SK-N-SH (cell line): ENCODE data around the gene RAB3GAP2.

Experiments
- CTCF ChIP-seq: fragments of 200-600 bp; sonication (generic); IDR thresholded peaks from 2 replicates; pipeline ENCODE4 v1.6.1; 2017; ENCODE audit warnings: antibody characterized with exemption, mild to moderate bottlenecking, moderate library complexity
- GABPA ChIP-seq: IDR thresholded peaks from 2 replicates; pipeline ENCODE4 v1.4.0; 2012; ENCODE audit warnings: low read depth, mild to moderate bottlenecking
- MAX ChIP-seq: IDR thresholded peaks from 2 replicates; pipeline ENCODE4 v1.4.0; 2012; ENCODE audit warnings: low read depth
- NRF1 ChIP-seq: IDR thresholded peaks from 2 replicates; pipeline ENCODE4 v1.6.1; 2012; ENCODE audit warnings: low read depth, mild to moderate bottlenecking, low read length

GRCh38 chr1:220188538-220188937, 83.7 kb downstream of the RAB3GAP2 start:
- no peak for TF ChIP-seq CTCF
- no peak for TF ChIP-seq NRF1
- TF ChIP-seq GABPA, result no peak
- no peak for TF ChIP-seq MAX
